ENCODE results near the gene HOXD1. TPM values are rescaled to one million over a fixed set of nuclear protein-coding genes. Genes with fewer than 3 reads are reported as not detected.
A peak's percentile ranks its signal among the peaks of the same experiment; 100 is the strongest.

HOXD1 gene
- total RNA-seq, 3 donors from 2014 or later: 2.2 to 5.9 (median 4.6) TPM

- no peak for ATAC-seq
- intact Hi-C loops (cut with DNase I, micrococcal nuclease): no loop called here
Measured at GRCh38 chr2:176169181-176169580, 19.3 kb upstream of the HOXD1 start.

DNA sequence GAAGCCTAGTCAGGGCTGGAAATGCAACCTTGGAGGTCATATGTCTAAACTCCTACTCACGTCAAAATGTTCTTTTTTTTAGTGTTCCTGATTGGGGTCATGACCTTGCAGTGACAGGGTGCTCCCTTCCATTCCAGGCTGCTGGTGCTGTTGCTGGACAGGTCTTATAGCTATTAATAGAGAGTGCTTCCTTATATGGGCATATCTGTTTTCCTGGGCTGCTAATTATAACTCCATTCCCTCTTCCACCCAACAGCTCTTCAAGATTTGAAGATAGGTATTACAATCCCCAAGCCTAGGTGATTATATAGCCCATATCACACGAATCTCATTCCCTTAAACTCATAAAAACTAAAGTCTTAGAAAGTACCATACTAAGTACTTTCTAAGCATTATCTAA is 18.8 kb upstream of the HOXD1 start:
- Histone ChIP-seq H3K36me3 (ENCODE audit: low read depth) (no peaks in the 10 kb centered on the region), H3K4me1 (ENCODE audit: low read depth) (peaks cover 5% of the 10 kb centered on the region), H3K4me3 (no peak overlapping the region), H3K9me3 (no peaks in the 10 kb centered on the region)
- no peak for TF ChIP-seq CTCF (IDR thresholded peaks at IDR 0.05)
- DNase-seq (no peak), ATAC-seq (no peak)
- intact Hi-C loops (cut with DNase I, micrococcal nuclease): no loop called here

More at GRCh38 chr2:176169181-176169580, 19.3 kb upstream of the HOXD1 start:
- H3K4me3 ChIP-seq: no peak overlapping the region
- no peaks in the 10 kb centered on the region for H3K9me3 ChIP-seq
- no peaks in the 10 kb centered on the region for H3K4me1 ChIP-seq (ENCODE audit: low read depth)
- H3K36me3 ChIP-seq (ENCODE audit: low read depth): no peaks in the 10 kb centered on the region
- DNase-seq: no peak
- TF ChIP-seq CTCF (IDR thresholded peaks at IDR 0.05): no peak

- Histone ChIP-seq H3K36me3 (ENCODE audit: low read depth) (no peaks in the 10 kb centered on the region), H3K4me3 (no peak overlapping the region), H3K9me3 (no peaks in the 10 kb centered on the region), H3K4me1 (ENCODE audit: low read depth) (peaks cover 11% of the 10 kb centered on the region)
- DNase-seq: no peak
- intact Hi-C loops (cut with DNase I, micrococcal nuclease): no loop called here
- TF ChIP-seq CTCF (IDR thresholded peaks at IDR 0.05): no peak
- ATAC-seq: peak; percentile 19
Measured at GRCh38 chr2:176170602-176171305, 17.7 kb upstream of the HOXD1 start.

GRCh38 chr2:176171351-176172006 is 17.0 kb upstream of the HOXD1 start:
- Histone ChIP-seq H3K9me3 (no peaks in the 10 kb centered on the region), H3K36me3 (ENCODE audit: low read depth) (no peaks in the 10 kb centered on the region), H3K4me1 (ENCODE audit: low read depth) (peaks cover 11% of the 10 kb centered on the region), H3K4me3 (no peak overlapping the region)
- no peak for TF ChIP-seq CTCF (IDR thresholded peaks at IDR 0.05)
- ATAC-seq (no peak), DNase-seq (peak in 1 of 3 donors; percentile 32)
- intact Hi-C loops (cut with DNase I, micrococcal nuclease): no loop called here

GRCh38 chr2:176172007-176172894 is 16.2 kb upstream of the HOXD1 start:
- DNase-seq (no peak), ATAC-seq (no peak)
- Histone ChIP-seq H3K36me3 (ENCODE audit: low read depth) (no peaks in the 10 kb centered on the region), H3K9me3 (no peaks in the 10 kb centered on the region), H3K4me1 (ENCODE audit: low read depth) (peaks cover 11% of the 10 kb centered on the region), H3K4me3 (no peak overlapping the region)
- TF ChIP-seq CTCF (IDR thresholded peaks at IDR 0.05): no peak
- intact Hi-C loops (cut with DNase I, micrococcal nuclease): no loop called here
